Embryonic facial prominence (tissue), 1 donor: ENCODE measurements around the gene VWA1.
"Not testable (repeated sequence)": the region's sequence is repeated elsewhere in the genome, so short reads cannot be mapped to it uniquely, and the experiment has no call there.

Source experiments
- DNase-seq: peaks from one replicate; pipeline ENCODE4 v3.0.0-alpha.2; 2016; ENCODE audit errors: extremely low spot score

VWA1 gene

GRCh38 chr1:1435911-1436629 lies 580 bp downstream of the VWA1 start:
- no peak for DNase-seq

GRCh38 chr1:1436630-1437032 lies 1.1 kb downstream of the VWA1 start:
- DNase-seq, result no peak

- DNase-seq, result no peak
These were observed 1.8 kb downstream of the VWA1 start for GRCh38 chr1:1437033-1437903.

- no peak for DNase-seq
These were observed 2.5 kb downstream of the VWA1 start for GRCh38 chr1:1437904-1438376.

- no peak for DNase-seq
These were observed 3.3 kb downstream of the VWA1 start for GRCh38 chr1:1438531-1439381.

- DNase-seq, result no peak
These were observed 4.2 kb downstream of the VWA1 start for GRCh38 chr1:1439546-1440261.

GRCh38 chr1:1440262-1441001 lies 4.9 kb downstream of the VWA1 start:
- DNase-seq, result no peak

- no peak for DNase-seq
These were observed 5.8 kb downstream of the VWA1 start for GRCh38 chr1:1441002-1441888.

- no peak for DNase-seq
These were observed 6.7 kb downstream of the VWA1 start for GRCh38 chr1:1442069-1442770.

GRCh38 chr1:1446631-1447030 lies 11.1 kb downstream of the VWA1 start:
- not testable (repeated sequence) for DNase-seq

- no peak for DNase-seq
These were observed 13.7 kb downstream of the VWA1 start, which contains the start of gene ATAD3C for GRCh38 chr1:1449099-1449739. ATAD3C (plus strand) TSS chr1:1449689; CDS start chr1:1450684, 995 bp downstream.

- DNase-seq, result not testable (repeated sequence)
These were observed 15.1 kb downstream of the VWA1 start for GRCh38 chr1:1450616-1451015.

GRCh38 chr1:1451696-1452364 lies 16.3 kb downstream of the VWA1 start:
- DNase-seq, result no peak

GRCh38 chr1:1452365-1452739 lies 16.9 kb downstream of the VWA1 start:
- not testable (repeated sequence) for DNase-seq

GRCh38 chr1:1452882-1453281 lies 17.4 kb downstream of the VWA1 start:
- no peak for DNase-seq

GRCh38 chr1:1454286-1455056 lies 19.0 kb downstream of the VWA1 start:
- not testable (repeated sequence) for DNase-seq

- DNase-seq, result no peak
These were observed 19.9 kb downstream of the VWA1 start for GRCh38 chr1:1455366-1455884.
